HCT116 (cell line): ENCODE results near the gene NKPD1. TPM values are rescaled to one million over a fixed set of nuclear protein-coding genes. Genes with fewer than 3 reads are reported as not detected.

Experiments used
- ATAC-seq: fragments of 200-7000 bp; cut with Tn5 transposase; 2 replicates; pipeline ENCODE4 v1.9.1; 2020; ENCODE audit warnings: mild to moderate bottlenecking, moderate library complexity
- BruUV-seq: library from RNA; stranded (reverse); fragments of 400-500 nt; replicated peaks from 2 replicates; lab custom pipeline; 2021; lab: Mats Ljungman, UMichigan
- CTCF ChIA-PET: fragments of 300-600 bp; sonication (Branson Sonifier 250); formaldehyde crosslinking; loops from one replicate; lab custom pipeline; 2021; ENCODE audit warnings: antibody characterized with exemption; lab: Charles Lee
- POLR2A ChIA-PET: fragments of 300-600, 350-600 bp; sonication (Branson Sonifier 250); formaldehyde crosslinking; loops from one replicate; lab custom pipeline; 2021; ENCODE audit warnings: antibody characterized with exemption; lab: Charles Lee
- RAD21 ChIA-PET, 2 experiments: fragments of 300-600 bp; sonication (Branson Sonifier 250); formaldehyde crosslinking; loops; one replicate each; lab custom pipeline; 2023; ENCODE audit warnings: low total read pairs in 2 of 2; ENCODE audit not compliant: uncharacterized antibody in 2 of 2, unreplicated experiment in 2 of 2, low non-redundant PET in 1 of 2; lab: Charles Lee
- DNase-seq: peaks from one replicate; pipeline ENCODE4 v3.0.0-alpha.2; 2010; ENCODE audit warnings: low read depth, low spot score
- H2AFZ ChIP-seq: fragments of 200-600 bp; shearing (Covaris generic), sonication (generic); 2 replicates; pipeline ENCODE4 v1.6.1; 2017; ENCODE audit warnings: low read depth, mixed run types, mixed read lengths, antibody characterized with exemption, low read length; ENCODE audit not compliant: poor library complexity, severe bottlenecking
- H3K27ac ChIP-seq: 2 replicates; pipeline ENCODE4 v1.5.1; 2012; ENCODE audit warnings: low read depth, low read length
- H3K27me3 ChIP-seq: fragments of 200-600 bp; sonication (generic); 2 replicates; pipeline ENCODE4 v1.6.1; 2016; ENCODE audit warnings: mixed run types, low read length, mixed read lengths; ENCODE audit not compliant: insufficient read depth
- H3K36me3 ChIP-seq, 2 experiments: fragments of 200-500 bp in 1 of 2; fragments of 200-600 bp in 1 of 2; sonication (Bioruptor generic) in 1 of 2; sonication (generic) in 1 of 2; 2 replicates each; pipeline versions ENCODE4 v1.5.1 to v1.6.1; 2014 to 2016; ENCODE audit warnings: low read length in 2 of 2, inconsistent platforms in 1 of 2, mixed read lengths in 1 of 2, mixed run types in 1 of 2; ENCODE audit not compliant: insufficient read depth in 2 of 2, control insufficient read depth in 1 of 2
- H3K4me1 ChIP-seq, 2 experiments: fragments of 200-600 bp in 1 of 2; sonication (generic) in 1 of 2; 2 replicates each; pipeline versions ENCODE4 v1.5.1 to v1.6.1; 2012 to 2017; ENCODE audit warnings: low read length in 2 of 2, inconsistent platforms in 1 of 2, mild to moderate bottlenecking in 1 of 2, mixed read lengths in 1 of 2, mixed run types in 1 of 2, moderate library complexity in 1 of 2; ENCODE audit not compliant: insufficient read depth in 2 of 2, control insufficient read depth in 1 of 2
- H3K4me2 ChIP-seq: fragments of 200-600 bp; sonication (generic); 2 replicates; pipeline ENCODE4 v1.6.1; 2017; ENCODE audit warnings: mixed run types, low read length, mixed read lengths
- H3K4me3 ChIP-seq, 2 experiments: fragments of 200-600 bp in 1 of 2; sonication (generic) in 1 of 2; replicated peaks in 1 of 2; 2 replicates each; pipeline ENCODE4 v1.5.1; 2011 to 2016; ENCODE audit warnings: low read length in 2 of 2, control low read depth in 1 of 2, low read depth in 1 of 2, mild to moderate bottlenecking in 1 of 2, mixed read lengths in 1 of 2, mixed run types in 1 of 2
- H3K79me2 ChIP-seq: fragments of 200-600 bp; sonication (generic); 2 replicates; pipeline ENCODE4 v1.6.1; 2017; ENCODE audit warnings: mild to moderate bottlenecking, mixed run types, low read length, moderate library complexity, mixed read lengths; ENCODE audit not compliant: insufficient read depth
- H3K9ac ChIP-seq: fragments of 200-600 bp; sonication (generic); 2 replicates; pipeline ENCODE4 v1.6.1; 2016; ENCODE audit warnings: low read length, mixed read lengths
- H3K9me2 ChIP-seq: fragments of 200-600 bp; sonication (generic), shearing (Covaris generic); 2 replicates; pipeline ENCODE4 v1.6.1; 2017; ENCODE audit warnings: mixed run types, mild to moderate bottlenecking, moderate library complexity; ENCODE audit not compliant: insufficient read depth
- H3K9me3 ChIP-seq, 2 experiments: fragments of 200-500 bp in 1 of 2; fragments of 200-600 bp in 1 of 2; sonication (Bioruptor generic) in 1 of 2; sonication (generic) in 1 of 2; 2 replicates each; pipeline ENCODE4 v1.6.1; 2014 to 2017; ENCODE audit warnings: low read length in 2 of 2, mixed read lengths in 2 of 2, inconsistent platforms in 1 of 2, low read depth in 1 of 2, mild to moderate bottlenecking in 1 of 2, mixed run types in 1 of 2, moderate library complexity in 1 of 2; ENCODE audit not compliant: control insufficient read depth in 1 of 2, insufficient read depth in 1 of 2
- H4K20me1 ChIP-seq: fragments of 200-600 bp; sonication (generic), shearing (Covaris generic); 2 replicates; pipeline ENCODE4 v1.6.1; 2017; ENCODE audit warnings: mixed run types, mild to moderate bottlenecking, moderate library complexity; ENCODE audit not compliant: insufficient read depth
- CBX3 ChIP-seq: IDR thresholded peaks from 2 replicates; pipeline ENCODE4 v1.6.1; 2012; ENCODE audit warnings: low read depth
- CTCF ChIP-seq, 3 experiments: fragments of 200-600 bp in 1 of 3; sonication (generic) in 1 of 3; IDR thresholded peaks in 2 of 3; conservative IDR thresholded peaks in 1 of 3; 2 replicates each; pipeline ENCODE4 v1.5.1; 2012 to 2017; ENCODE audit warnings: low read depth in 2 of 3, low read length in 2 of 3, antibody characterized with exemption in 1 of 3, borderline replicate concordance in 1 of 3, control low read depth in 1 of 3, mild to moderate bottlenecking in 1 of 3, mixed read lengths in 1 of 3, mixed run types in 1 of 3, moderate library complexity in 1 of 3; ENCODE audit not compliant: insufficient read depth in 1 of 3
- EZH2 ChIP-seq: fragments of 200-600 bp; sonication (generic); IDR thresholded peaks from 2 replicates; pipeline ENCODE4 v1.6.1; 2017; ENCODE audit warnings: antibody characterized with exemption, mixed run types
- EZH2phosphoT487 ChIP-seq: fragments of 200-600 bp; IDR thresholded peaks from 2 replicates; pipeline ENCODE4 v1.6.1; 2018; ENCODE audit warnings: antibody characterized with exemption, borderline replicate concordance
- FOSL1 ChIP-seq: IDR thresholded peaks from 2 replicates; pipeline ENCODE4 v1.6.1; 2012; ENCODE audit warnings: low read depth
- JUND ChIP-seq: IDR thresholded peaks from 2 replicates; pipeline ENCODE4 v1.6.1; 2012
- POLR2A ChIP-seq: IDR thresholded peaks from 2 replicates; pipeline ENCODE4 v1.7.0; 2011; ENCODE audit warnings: borderline replicate concordance; ENCODE audit not compliant: insufficient read depth, insufficient read length; ENCODE audit errors: extremely low read depth
- SIN3A ChIP-seq: IDR thresholded peaks from 2 replicates; pipeline ENCODE4 v1.6.1; 2012; ENCODE audit warnings: low read depth
- SRF ChIP-seq: IDR thresholded peaks from 2 replicates; pipeline ENCODE4 v1.6.1; 2012; ENCODE audit warnings: low read depth
- YY1 ChIP-seq: IDR thresholded peaks from 2 replicates; pipeline ENCODE4 v1.6.1; 2011; ENCODE audit warnings: low read length, low read depth, moderate library complexity, mild to moderate bottlenecking; ENCODE audit not compliant: insufficient replicate concordance; ENCODE audit errors: extremely low read depth
- ZFX ChIP-seq: fragments of 450-650 bp; IDR thresholded peaks from 2 replicates; pipeline ENCODE4 v1.6.1; 2017
- intact Hi-C: fragments of 100-400 bp; cut with micrococcal nuclease; formaldehyde crosslinking; loops from 2 replicates; pipeline ENCODE4 v1.10.0; 2022
- total RNA-seq: library from RNA; stranded (reverse); gene quantifications from one replicate; pipeline ENCODE4 v1.2.1, GENCODE V29; 2021; ENCODE audit not compliant: unreplicated experiment
- TF ChIP-seq, protein P1 (sequence below): IDR thresholded peaks from 2 replicates; pipeline ENCODE4 v1.6.1; 2011; ENCODE audit warnings: mild to moderate bottlenecking, low read length, moderate library complexity; ENCODE audit not compliant: insufficient replicate concordance; ENCODE audit errors: extremely low read depth
- TF ChIP-seq, protein P2 (sequence below): IDR thresholded peaks from 2 replicates; pipeline ENCODE4 v1.6.1; 2012
- TF ChIP-seq, protein P3 (sequence below): IDR thresholded peaks from 2 replicates; pipeline ENCODE4 v1.6.1; 2012; ENCODE audit warnings: low read depth

NKPD1 gene
- total RNA-seq, 1 experiment from 2014 or later: 0.64 TPM

- intact Hi-C loops: loop anchor here (10.0 kb wide), 1 partner anchor 81 kb away; the partner anchor contains the start of gene PPP1R37
- H3K27me3 ChIP-seq: no peaks in the 10 kb centered on the region
- RAD21 ChIA-PET: interaction anchor here in 1 of 2 experiments (0.7 kb wide), 1 partner anchor 30 kb away, joined by 3 read pairs; no protein-coding TSS in a partner anchor
- H3K9me3 ChIP-seq: no peaks in the 10 kb centered on the region
- peaks cover 10% of the 10 kb centered on the region for H3K79me2 ChIP-seq
- no peak overlapping the region for H3K4me2 ChIP-seq
- H3K9me2 ChIP-seq: no peaks in the 10 kb centered on the region
- CTCF ChIA-PET: no interaction called here
- H3K9ac ChIP-seq: no peak overlapping the region
- H3K36me3 ChIP-seq: no peaks in the 10 kb centered on the region
- POLR2A ChIA-PET: no interaction called here
- ATAC-seq (no peak), DNase-seq (no peak)
- no peak overlapping the region for H2AFZ ChIP-seq
- TF ChIP-seq EZH2phosphoT487 (no peak), SIN3A (no peak), CBX3 (no peak), EZH2 (no peak), YY1 (no peak), ZFX (no peak), JUND (no peak), FOSL1 (no peak), POLR2A (no peak), SRF (no peak), CTCF (IDR thresholded peaks at IDR 0.05 in 2 of 3, conservative IDR thresholded peaks at IDR 0.05 in 1 of 3; ENCODE audit: borderline replicate concordance in 1 of 3, insufficient read depth in 1 of 3, low read depth in 2 of 3, low read length in 2 of 3) (no peak)
- TF ChIP-seq, protein P1, sequence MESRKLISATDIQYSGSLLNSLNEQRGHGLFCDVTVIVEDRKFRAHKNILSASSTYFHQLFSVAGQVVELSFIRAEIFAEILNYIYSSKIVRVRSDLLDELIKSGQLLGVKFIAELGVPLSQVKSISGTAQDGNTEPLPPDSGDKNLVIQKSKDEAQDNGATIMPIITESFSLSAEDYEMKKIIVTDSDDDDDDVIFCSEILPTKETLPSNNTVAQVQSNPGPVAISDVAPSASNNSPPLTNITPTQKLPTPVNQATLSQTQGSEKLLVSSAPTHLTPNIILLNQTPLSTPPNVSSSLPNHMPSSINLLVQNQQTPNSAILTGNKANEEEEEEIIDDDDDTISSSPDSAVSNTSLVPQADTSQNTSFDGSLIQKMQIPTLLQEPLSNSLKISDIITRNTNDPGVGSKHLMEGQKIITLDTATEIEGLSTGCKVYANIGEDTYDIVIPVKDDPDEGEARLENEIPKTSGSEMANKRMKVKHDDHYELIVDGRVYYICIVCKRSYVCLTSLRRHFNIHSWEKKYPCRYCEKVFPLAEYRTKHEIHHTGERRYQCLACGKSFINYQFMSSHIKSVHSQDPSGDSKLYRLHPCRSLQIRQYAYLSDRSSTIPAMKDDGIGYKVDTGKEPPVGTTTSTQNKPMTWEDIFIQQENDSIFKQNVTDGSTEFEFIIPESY: no peak
- TF ChIP-seq, protein P2, sequence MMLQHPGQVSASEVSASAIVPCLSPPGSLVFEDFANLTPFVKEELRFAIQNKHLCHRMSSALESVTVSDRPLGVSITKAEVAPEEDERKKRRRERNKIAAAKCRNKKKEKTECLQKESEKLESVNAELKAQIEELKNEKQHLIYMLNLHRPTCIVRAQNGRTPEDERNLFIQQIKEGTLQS: no peak
- TF ChIP-seq, protein P3, sequence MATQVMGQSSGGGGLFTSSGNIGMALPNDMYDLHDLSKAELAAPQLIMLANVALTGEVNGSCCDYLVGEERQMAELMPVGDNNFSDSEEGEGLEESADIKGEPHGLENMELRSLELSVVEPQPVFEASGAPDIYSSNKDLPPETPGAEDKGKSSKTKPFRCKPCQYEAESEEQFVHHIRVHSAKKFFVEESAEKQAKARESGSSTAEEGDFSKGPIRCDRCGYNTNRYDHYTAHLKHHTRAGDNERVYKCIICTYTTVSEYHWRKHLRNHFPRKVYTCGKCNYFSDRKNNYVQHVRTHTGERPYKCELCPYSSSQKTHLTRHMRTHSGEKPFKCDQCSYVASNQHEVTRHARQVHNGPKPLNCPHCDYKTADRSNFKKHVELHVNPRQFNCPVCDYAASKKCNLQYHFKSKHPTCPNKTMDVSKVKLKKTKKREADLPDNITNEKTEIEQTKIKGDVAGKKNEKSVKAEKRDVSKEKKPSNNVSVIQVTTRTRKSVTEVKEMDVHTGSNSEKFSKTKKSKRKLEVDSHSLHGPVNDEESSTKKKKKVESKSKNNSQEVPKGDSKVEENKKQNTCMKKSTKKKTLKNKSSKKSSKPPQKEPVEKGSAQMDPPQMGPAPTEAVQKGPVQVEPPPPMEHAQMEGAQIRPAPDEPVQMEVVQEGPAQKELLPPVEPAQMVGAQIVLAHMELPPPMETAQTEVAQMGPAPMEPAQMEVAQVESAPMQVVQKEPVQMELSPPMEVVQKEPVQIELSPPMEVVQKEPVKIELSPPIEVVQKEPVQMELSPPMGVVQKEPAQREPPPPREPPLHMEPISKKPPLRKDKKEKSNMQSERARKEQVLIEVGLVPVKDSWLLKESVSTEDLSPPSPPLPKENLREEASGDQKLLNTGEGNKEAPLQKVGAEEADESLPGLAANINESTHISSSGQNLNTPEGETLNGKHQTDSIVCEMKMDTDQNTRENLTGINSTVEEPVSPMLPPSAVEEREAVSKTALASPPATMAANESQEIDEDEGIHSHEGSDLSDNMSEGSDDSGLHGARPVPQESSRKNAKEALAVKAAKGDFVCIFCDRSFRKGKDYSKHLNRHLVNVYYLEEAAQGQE: no peak
- no peak overlapping the region for H3K4me3 ChIP-seq
- no peak overlapping the region for H3K27ac ChIP-seq
- H4K20me1 ChIP-seq: no peaks in the 10 kb centered on the region
- BruUV-seq: no TSS peak
- H3K4me1 ChIP-seq: peaks cover 4 to 23% of the 10 kb centered on the region in 2 experiments; a peak in 2 of 4 replicates
Measured at GRCh38 chr19:45175515-45176345, 14.9 kb upstream of the NKPD1 start.
